ENCODE measurements around the gene TACC2. TPM values are rescaled to one million over a fixed set of nuclear protein-coding genes. Genes with fewer than 3 reads are reported as not detected.

The TACC2 gene
- polyA plus RNA-seq, 4 donors, result 35.2 to 58.5 (median 46.8) TPM

GRCh38 chr10:122162671-122163173 lies 173.8 kb downstream of the TACC2 start:
- no peak for DNase-seq (ENCODE audit: low read depth in 4 of 4, low spot score in 2 of 4)

- DNase-seq (ENCODE audit: low read depth in 4 of 4, low spot score in 2 of 4), result peak in 1 of 4 donors; percentile 67
Measured at GRCh38 chr10:122163174-122164022, 174.4 kb downstream of the TACC2 start.

GRCh38 chr10:122164023-122164601 lies 175.1 kb downstream of the TACC2 start:
- DNase-seq (ENCODE audit: low read depth in 4 of 4, low spot score in 2 of 4), result no peak

- DNase-seq (ENCODE audit: low read depth in 4 of 4, low spot score in 2 of 4), result no peak
Measured at GRCh38 chr10:122164815-122165483, 176.0 kb downstream of the TACC2 start.

GRCh38 chr10:122165484-122166276 lies 176.7 kb downstream of the TACC2 start:
- DNase-seq (ENCODE audit: low read depth in 4 of 4, low spot score in 2 of 4), result no peak

- DNase-seq (ENCODE audit: low read depth in 4 of 4, low spot score in 2 of 4), result no peak
Measured at GRCh38 chr10:122168101-122168500, 179.1 kb downstream of the TACC2 start.

- no peak for DNase-seq (ENCODE audit: low read depth in 4 of 4, low spot score in 2 of 4)
Measured at GRCh38 chr10:122168598-122169394, 179.8 kb downstream of the TACC2 start.

GRCh38 chr10:122170802-122171201 lies 181.8 kb downstream of the TACC2 start:
- no peak for DNase-seq (ENCODE audit: low read depth in 4 of 4, low spot score in 2 of 4)

- no peak for DNase-seq (ENCODE audit: low read depth in 4 of 4, low spot score in 2 of 4)
Measured at GRCh38 chr10:122171302-122172075, 182.5 kb downstream of the TACC2 start.

- DNase-seq (ENCODE audit: low read depth in 4 of 4, low spot score in 2 of 4), result no peak
Measured at GRCh38 chr10:122172361-122173008, 183.5 kb downstream of the TACC2 start.

- no peak for DNase-seq (ENCODE audit: low read depth in 4 of 4, low spot score in 2 of 4)
Measured at GRCh38 chr10:122173337-122173736, 184.4 kb downstream of the TACC2 start.

GRCh38 chr10:122173766-122174435 lies 184.9 kb downstream of the TACC2 start:
- DNase-seq (ENCODE audit: low read depth in 4 of 4, low spot score in 2 of 4), result no peak

- no peak for DNase-seq (ENCODE audit: low read depth in 4 of 4, low spot score in 2 of 4)
Measured at GRCh38 chr10:122176232-122177213, 187.6 kb downstream of the TACC2 start.

- no peak for DNase-seq (ENCODE audit: low read depth in 4 of 4, low spot score in 2 of 4)
Measured at GRCh38 chr10:122178655-122179054, 189.7 kb downstream of the TACC2 start.

- no peak for DNase-seq (ENCODE audit: low read depth in 4 of 4, low spot score in 2 of 4)
Measured at GRCh38 chr10:122181041-122181732, 192.2 kb downstream of the TACC2 start.

GRCh38 chr10:122181876-122182275 lies 192.9 kb downstream of the TACC2 start:
- DNase-seq (ENCODE audit: low read depth in 4 of 4, low spot score in 2 of 4), result no peak
